HG02973 (cell line): ENCODE results near the gene LCE2D.

ENCODE experiments used
- ATAC-seq: cut with Tn5 transposase; IDR thresholded peaks from one replicate; pipeline ENCODE4 v1.9.1; 2021; ENCODE audit warnings: moderate library complexity; ENCODE audit not compliant: unreplicated experiment

LCE2D gene

DNA sequence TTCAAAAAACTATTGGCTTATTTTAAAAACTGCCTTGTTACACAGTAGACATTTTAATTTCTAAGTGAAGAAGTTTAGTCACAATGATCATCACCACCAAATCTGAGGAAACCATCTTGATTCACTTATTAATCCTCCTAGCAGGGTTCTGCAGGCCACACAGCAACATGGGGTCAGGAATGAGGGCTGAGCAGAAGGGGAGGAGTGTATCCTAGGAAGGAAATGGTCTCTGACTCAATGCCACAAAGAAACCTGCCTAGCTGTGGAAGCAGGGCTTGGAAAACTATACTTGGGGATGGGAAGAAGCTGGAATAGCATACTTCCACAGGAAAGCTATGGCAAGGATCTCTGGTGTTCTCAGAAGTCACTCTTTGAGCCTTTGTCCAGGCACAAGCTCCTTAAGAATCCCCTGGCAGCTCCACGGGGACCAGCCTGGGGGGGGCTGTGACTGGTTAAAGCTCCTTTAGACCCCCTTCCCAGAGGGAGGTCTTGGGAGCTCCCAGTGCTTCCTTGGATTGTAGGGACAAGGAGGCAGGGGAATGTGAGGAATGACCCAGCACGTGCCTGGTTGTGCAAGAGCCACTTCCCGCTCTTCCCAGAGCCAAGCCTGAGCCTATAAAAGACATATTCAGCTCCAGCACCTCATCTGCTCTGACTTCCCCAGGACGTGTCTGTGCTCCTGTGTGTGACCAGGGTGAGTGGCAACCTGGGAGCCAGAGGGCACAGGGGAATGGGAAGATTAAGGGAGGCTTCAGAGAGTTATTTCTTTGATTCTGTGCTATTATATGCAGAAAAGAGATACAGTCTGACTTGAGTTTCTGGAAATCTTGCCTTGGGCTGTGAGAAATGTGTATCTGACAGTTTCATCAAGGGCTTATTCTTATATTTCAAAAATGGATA lies 34.8 kb downstream of the LCE2D start, which contains the start of gene LCE2A:
Gene LCE2A, plus strand, starts transcription at position 645 of the 900 bp plus-strand sequence. CDS start 557 bp downstream, outside the sequence.
- ATAC-seq: no peak

DNA sequence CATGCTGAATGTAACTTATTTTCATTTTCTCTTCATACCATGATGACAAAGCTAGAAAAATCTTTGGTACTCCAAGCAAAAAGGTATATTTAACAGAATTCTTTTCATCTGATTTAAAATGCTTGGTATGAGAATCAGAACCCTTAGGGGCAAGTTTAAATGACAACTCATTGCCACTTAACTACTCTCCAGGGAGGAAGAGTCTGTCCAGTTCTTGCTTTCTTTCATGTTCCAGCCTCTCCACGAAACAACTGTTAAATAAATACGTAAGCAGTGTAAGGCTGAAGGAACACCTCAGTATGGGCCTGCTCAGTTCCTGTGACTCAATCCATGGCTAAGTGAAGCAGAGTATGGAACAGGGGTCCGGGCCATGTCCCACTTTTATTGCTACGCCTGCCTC lies 36.6 kb downstream of the LCE2D start:
- ATAC-seq: no peak

DNA sequence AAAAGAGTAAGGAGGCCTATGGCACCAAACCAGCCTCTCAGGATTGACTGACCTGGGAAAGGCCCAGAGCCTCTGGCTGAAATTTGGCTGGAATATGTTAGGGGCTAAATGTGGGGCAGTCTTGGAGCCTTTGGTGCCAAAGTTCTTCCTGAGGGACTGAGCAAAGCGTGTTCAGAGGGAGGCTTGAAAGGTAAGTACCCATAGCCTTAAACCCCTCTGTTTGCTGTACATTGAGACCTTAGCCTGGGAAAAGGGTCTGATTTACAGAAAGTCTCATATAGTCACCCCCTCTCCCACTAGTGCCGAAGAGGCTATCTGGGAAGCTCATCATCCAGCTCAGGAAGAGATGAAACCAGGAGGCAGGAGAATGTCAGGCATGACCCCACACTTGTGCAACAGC lies 44.7 kb downstream of the LCE2D start, which contains the start of gene LCE4A:
Gene LCE4A, plus strand, starts transcription at position 301 of the 400 bp plus-strand sequence. CDS start 916 bp downstream, outside the sequence.
- ATAC-seq: no peak
